Brain pericyte (primary cell): Measurements from ENCODE around the gene SYTL2.
"Not testable (repeated sequence)": the region's sequence is repeated elsewhere in the genome, so short reads cannot be mapped to it uniquely, and the experiment has no call there.

Experiments used
- DNase-seq: peaks from one replicate; pipeline ENCODE4 v3.0.0-alpha.2; 2012; ENCODE audit warnings: low read depth, low spot score

SYTL2 gene

DNA sequence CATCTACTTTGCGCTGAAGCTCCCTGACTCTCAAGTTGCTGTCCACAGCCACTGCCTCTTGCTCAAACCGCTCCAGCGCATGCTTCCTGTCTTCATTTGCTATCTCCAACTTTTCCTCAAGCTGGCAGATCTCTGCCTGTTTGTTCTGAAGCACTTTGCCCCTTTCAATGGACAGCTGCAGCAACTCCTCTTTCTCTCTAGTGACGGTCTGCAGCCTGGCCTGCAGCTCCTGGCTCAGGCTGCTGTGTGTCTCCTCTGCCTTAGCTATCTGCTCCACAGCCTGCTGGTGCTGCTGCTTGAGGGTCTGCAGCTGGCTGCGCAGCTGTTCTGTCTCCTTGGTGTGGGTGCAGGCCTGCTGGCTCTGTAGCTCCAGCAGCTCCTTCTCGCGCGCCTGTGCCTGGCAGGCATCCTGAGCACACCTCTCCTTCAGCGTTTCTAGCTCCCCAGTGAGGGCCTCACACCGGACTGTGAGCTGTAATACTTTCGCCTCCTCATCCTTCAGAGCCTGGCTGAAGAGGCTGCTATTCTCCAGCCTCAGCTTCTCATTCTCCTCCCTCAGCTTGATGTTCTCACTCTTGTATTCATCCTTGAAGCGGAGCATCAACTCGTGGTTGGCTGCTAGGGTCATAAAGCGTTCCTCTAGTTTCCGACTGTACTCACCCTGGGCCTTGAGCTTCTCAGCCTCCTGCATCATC, 125.7 kb downstream of the SYTL2 start:
- no peak for DNase-seq

DNA sequence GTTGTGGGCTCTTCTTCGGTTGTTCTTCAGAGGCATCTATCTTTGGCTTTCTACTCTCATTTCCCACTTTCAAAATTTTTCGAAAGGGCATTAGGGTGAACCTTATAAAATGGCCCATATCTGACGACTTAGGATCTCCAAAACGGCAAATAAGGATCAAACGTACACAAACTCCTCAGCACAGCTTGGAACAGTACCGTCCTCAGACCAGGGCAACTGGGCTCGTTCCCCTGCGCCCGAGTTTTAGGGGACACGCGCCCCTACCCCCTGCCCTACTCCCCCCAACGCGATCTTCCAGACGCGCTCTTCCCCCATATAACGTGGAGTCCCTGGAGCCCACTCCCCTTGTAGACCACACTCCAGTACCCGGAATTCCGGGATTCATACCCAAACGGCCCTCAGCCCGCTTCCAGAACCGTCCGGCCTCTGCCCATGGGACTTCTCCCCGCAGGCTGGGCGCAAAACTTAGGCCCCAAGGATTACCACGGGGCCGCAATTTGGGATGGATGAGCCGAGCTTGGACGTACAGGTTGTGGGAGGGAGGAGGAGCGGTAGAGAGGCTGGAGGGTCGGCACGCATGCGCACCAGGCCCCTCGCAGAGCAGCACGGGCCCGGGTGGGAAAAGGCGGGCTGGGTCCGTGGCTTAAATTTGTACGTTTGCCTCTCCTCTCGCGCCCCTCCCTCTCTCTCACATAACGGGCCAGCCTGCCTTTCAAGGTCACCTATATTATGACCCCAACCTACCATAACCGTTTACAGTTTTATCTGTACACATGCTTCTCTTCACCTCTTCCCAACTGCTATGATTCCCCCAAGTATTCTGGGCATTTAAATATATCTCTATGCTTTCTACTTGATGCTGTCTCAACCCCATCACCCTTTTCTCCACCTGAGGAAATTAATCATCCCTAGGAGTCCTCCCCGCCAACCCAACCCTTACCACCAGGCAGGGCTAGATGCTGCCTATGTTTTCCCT, 128.3 kb downstream of the SYTL2 start:
- no peak for DNase-seq

DNA sequence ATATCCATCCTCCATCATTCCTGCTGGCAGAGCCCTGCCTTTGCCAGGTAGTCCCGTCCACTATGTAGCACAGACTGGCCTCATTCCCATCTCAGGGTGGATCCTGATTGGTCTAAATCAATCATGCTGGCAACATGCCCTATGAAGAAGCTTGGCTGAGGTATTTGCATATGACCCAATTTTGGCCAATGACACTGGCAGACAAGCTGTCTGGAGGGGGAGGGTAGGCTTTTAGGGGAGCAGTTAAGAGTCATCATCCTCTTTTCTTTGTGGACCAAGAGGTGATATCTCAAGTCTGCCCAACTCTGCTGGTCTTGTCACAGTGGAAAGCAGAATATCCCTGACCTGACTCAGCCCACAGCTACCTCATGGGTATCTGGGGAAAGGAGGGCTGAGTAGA, 130.0 kb downstream of the SYTL2 start:
- no peak for DNase-seq

DNA sequence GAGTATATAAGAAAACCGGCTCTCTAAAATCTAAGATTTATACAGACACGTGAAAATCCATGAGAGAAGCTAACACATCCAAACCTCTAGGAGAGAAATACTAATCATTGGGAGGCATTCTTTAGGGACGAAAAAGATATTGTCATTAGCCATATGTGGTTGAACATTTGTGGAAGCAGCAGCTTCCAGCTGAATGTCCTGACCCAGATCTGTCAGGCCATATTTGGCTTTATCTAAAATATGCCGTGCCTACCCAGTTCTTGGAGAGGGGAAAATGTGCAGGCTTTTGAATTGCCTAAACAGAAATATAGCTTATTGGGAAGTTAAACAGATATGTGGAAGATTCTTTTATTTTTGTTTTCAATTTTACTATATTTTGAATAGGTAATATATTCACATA, 131.4 kb downstream of the SYTL2 start:
- no peak for DNase-seq

DNA sequence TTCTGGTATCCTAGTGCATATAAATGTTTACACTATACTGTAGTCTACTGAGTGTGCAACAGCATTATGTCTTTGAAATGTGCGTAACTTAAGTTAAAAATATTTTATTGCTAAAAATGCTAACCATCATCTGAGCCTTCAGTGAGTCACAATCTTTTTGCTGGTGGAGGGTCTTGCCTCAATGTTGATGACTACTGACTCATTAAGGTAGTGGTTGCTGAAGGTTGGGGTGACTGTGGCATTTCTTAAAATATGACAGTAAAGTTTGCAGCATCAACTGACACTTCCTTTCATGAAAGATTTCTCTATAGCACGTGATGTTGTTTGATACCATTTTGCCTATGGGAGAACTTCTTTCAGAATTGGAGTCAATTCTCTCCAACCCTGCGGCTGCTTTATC, 137.5 kb downstream of the SYTL2 start:
- DNase-seq = no peak

DNA sequence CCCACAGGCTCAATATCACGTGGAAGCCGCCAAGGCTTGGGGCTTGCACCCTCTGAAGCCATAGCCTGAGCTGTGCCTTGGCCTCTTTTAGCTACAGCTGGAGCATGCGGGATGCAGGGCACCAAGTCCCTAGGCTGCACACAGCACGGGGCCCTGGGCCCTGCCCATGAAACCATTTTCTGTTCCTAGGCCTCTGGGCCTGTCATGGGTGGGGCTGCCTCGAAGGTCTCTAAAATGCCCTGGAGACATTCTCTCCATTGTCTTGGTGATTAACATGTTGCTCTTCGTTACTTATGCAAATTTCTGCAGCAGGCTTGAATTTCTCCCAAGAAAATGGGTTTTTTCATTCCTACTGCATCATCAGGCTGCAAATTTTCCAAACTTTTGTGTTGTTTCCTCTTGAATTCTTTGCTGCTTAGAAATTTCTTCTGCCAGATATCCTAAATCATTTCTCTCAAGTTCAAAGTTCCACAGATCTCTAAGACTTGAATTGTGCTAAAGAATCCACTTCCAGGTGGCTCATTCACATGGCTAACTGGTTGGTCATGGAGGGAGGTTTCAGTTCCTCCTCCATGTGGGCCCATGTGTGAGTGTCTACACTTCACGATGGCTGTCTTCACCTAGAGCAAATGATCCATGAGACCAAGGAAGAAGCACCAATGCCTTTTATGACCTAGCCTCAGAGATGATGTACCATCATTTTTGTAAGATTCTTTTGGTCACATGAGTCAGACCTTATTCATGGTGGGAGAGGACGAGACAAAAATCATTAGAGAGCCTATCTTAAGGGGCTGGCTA, 138.6 kb downstream of the SYTL2 start:
- DNase-seq = no peak

DNA sequence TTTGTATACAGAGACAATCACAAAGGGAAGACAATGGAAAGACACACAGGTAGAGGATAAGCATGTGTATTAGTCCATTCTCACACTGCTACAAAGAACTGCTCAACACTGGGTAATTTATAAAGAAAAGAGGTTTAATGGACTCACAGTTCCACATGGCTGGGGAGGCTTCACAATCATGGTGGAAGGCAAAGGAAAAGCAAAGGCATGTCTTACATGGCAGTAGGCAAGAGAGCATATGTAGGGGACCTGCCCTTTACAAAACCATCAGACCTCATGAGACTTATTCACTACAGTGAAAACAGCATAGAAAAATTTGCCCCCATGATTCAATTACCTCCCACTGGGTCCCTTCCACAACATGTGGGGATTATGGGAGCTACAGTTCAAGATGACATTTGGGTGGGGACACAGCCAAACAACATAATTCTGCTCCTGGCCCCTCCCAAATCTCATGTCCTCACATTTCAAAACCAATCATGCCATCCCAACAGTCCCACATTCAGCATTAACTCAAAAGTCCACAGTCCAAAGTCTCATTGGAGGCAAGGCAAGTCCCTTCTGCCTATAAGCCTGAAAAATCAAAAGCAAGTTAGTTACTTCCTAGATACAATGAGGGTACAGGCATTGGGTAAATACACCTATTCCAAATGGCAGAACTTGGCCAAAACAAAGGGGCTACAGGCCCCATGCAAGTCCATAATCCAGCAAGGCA, 139.8 kb downstream of the SYTL2 start:
- DNase-seq = not testable (repeated sequence)

DNA sequence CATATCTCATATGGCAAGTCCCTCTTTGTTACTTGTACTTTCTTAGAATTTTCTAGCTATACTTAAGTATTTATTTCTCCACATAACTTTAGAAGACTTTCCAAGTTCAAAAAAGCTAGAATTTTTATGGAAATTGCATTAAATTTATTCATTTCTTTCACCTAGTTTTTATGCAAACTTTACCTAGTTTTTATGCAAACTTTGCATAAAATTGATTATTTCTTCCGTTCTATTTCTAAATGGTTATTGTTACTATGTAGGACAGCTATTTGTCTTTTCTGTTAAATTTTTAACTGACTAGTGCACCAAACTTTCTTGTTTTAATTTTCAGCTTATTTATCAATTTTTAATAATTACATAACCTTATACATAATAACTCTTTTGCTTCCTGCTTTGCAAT, 142.8 kb downstream of the SYTL2 start:
- DNase-seq = no peak

DNA sequence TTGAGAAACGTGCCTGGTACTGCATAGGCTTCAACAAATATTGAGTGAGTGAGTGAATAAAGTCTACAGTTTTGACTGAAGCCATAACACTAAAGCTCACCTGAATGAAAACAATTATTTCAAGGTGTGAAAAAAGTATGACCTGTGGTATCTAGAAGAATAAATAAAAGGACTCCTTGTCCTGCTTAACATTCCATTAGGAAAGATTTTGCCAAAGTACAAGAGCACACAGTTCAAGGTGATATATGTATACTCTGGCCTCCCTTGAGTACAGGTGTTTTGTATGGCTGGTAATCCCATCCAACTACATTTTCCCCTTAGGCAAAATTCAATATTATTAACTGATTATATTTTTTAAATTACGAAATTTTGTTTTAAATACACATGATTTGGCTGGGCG, 144.3 kb downstream of the SYTL2 start:
- no peak for DNase-seq

DNA sequence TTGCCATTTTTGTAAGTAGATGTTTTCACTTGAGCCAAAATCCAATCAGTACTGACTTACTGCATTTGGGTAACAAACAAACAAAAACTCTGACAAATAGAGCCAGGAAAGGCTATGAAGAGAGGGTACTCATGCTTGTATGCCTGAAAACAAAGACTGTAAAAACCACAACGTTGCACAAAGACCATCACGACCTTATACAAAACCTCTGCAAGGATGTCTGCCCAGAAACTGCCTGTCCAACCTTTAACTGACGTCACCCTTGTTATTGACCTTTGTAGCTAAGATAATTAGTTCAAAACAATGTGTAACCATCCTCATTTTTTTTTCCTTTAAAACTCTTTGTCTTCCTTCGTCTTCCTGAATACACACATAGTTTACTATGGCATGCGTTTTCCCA, 145.2 kb downstream of the SYTL2 start:
- no peak for DNase-seq

DNA sequence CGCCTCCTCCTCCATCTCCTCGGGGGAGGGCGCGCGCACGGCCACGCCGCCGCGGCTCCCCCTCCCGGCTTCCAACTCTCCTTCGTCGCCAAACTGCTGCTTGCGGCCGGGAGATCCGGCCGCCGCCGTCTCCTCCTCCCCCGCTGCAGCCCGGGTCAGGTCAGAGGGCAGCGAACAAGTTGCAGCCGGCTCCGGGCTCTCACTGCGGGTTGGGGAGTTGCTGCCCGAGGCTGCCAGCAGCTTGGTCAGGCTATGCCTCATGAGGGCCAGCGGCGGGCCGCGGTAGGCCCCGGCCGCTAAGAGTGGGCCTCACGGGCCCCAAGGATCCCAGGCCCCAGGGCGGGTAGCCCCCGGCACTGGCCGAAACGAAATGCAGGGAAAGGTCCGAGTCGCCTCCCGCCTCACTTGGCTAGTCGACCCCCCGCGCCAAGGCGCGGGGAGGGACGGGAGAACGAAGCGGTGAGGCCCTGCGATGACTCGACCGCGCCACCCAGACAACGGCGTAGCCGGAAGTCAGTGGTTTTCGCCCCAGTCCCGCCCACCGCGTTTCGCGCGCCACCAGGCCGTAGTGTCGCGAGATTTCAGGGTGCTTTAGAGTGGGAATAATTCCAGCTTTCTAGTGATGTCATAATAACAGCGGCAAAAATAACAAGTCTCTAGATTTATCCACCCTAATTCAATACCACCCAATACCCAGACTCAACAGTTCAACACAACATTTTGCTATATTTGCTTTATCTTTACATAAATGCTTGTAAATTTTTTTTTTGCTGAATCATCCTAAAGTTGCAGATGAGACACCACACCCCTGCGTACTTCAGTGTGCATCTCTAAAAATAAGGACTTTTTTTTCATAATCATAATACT, 146.1 kb downstream of the SYTL2 start, which contains the start of gene CREBZF:
CREBZF (minus strand) TSS at position 515 of the 867 bp plus-strand sequence; CDS start at position 261, 254 bp downstream.
- peak; percentile 86 for DNase-seq

DNA sequence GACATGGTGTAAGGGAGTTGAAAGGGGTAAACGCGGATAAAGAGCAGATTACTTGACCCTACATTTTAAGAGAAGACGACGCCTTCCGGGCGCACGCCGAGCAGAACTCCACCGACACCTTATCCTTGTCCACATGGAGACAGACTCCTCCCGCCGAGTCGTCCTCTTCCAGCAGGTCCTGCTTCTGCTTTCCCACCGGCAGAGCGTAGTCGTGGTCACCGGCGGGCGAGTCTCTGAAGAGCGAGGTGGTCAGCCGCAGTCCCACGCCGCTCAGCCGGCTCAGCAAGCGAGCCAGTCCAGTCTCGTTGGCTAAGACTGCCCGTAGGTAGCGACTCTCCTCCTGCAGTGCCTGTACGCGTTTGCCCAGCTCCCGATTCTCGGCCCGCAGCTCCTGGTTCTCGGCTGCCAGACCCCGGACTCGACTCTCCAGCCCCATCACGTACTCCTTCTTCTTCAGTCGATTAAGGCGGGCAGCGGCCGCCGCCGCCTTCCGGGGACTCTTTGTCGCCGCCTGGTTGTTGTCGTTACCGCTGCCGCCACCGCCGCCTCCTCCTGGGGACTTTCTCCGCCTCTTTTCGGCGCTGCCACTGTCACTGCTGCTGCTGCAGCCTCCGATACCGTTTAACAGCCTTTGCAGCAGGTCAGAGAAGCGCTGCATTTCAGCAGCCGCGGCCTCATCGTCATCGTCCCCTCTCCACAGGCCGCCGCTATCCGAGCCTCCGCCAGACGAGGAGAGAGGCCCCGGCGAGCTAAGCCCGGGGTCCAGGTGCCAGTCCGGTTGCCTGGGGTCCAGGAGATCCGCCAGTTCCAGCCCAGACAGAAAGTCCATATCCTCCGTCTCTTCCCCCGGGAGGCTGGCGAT, 147.0 kb downstream of the SYTL2 start:
- DNase-seq = no peak

DNA sequence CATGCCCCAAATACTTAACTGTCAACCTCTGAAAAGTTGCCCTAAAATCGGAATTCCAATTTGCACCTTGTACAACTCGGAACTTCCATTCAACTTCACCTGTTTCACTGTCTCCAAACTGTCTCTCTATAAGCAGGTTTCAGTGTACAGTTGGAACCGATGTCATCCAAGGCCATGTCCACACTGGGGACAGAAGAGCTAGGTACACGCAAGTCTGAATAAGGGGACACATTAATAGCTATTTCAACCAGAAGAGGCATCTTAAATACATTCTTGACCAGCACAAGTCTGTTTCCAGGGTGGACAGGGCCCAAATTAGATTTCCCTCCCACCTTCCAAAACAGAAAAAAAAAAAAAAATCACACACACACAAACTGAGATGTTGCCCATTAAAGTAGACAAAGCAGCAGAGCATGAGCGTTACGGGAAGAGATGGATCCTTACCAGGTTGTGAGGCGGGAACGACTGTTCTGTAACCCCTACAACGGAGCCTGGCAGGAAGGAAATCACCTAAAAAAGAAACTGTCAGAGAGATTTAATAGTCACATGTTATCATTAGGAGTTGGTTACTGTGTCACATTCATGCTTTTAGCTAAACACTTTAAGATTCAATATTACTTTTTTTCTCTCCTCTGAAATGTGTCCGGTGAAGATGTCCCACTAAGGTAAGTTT, 147.7 kb downstream of the SYTL2 start:
- DNase-seq = no peak

DNA sequence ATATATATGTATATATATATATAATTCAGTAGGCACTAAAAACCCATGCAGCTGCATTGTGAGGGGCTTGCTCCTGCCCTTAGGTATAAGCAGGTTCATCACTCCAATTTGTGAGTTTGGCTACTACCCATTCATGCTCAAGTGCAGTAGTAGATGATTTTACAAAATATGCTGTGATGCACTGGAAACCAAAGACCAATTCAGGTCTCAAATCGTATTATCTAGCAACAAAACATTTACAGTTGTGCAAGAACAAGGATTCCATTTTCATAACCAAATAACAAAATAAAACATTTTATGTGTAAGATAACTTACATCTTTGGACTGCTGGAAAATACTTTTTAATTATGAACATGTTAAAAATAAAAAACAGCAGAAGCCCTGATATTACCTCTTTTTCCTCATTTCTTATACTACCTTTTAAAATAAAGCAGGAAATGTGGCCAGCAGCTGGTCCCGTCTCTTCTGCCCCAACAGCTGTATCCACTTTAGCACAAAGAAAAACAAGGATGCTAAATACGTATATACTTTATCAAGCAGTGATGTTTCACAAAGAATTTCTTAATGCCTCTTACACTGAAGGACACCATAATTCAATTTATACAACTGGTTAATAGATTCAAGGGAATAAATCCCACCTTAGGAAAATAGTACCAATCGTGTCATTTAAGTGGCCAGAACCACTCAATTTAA, 148.8 kb downstream of the SYTL2 start:
- DNase-seq = no peak

DNA sequence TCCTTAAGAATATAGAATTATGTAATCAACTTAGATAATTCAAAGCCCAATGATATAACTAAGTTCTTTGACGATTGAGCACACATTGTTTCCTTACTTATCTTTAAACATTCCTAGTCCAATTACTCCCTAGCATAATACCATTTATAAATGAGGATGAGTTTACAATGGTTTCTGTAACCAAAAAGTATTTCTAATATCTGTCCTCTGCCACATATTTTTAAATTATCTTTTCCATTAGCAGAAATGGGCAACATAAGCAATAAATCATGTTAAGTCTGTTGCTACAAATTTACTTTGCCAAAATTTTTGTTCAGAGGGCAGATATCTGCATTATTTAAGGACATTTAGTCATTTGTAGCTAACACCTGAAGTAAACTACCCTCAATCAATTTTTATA, 152.8 kb downstream of the SYTL2 start:
- DNase-seq = no peak

DNA sequence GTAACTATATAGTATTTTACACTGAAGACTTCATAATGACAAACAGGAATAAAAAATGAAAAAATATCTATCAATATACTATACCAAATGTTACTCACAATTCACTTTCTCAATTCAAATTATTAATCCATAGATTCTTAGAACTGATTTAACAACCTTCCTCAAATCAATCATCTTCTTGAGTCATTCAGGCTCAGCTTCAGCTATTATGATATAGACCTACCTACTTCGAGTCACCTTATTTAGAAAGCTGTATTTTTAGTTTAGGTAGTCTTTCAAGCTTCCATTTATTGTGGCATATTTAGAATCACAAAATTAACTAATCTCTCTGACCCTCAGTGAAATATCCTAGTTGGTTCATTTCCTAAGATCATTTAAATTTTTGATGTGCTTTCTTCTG, 154.2 kb downstream of the SYTL2 start:
- no peak for DNase-seq

DNA sequence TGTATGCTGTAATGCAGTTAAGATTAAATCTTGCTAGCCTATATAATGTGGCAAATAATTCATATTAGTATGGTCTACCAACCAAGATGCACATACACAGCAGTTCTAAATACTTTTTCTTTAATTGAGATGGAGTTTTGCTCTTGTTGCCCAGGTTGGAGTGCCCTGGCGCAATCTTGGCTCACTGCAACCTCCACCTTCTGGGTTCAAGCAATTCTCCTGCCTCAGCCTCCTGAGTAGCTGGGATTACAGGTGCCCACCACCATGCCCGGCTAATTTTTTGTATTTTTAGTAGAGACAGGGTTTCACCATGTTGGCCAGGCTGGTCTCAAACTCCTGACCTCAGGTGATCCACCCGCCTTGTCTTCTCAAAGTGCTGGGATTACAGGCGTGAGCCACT, 156.6 kb downstream of the SYTL2 start:
- DNase-seq = not testable (repeated sequence)

DNA sequence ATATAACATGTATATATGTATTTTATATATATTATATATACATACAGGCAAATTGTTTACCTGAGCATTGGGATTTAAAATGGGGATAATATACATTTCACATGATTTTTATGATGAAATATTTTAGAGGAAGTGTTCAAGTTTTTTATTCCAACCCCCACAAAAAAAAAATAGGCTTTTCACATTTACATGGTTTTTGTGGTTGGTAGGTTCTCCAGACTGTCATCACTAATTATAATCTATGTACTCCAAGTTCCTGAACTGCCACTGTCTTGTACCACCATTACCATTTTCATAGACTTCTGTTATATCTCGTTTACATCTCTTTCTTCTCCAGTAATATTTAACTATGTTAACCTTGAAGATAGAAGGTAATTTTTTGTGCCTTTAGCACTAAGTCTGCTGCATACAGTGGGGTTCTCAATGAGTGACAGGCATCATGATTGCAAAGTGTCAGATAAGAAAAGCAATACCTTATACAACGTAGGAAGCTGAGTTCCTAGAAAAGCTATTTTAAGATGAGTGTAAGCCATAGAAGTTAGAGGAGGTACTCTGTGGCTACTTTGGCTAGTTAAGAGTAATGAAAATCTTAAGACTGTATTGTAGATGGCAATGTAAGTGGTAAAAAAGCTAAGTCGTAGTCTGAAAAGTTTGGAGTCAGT, 158.0 kb downstream of the SYTL2 start:
- DNase-seq = no peak
